SHP77 (cell line): Measurements from ENCODE around the gene RAPGEF4.
A peak's percentile ranks its signal among the peaks of the same experiment; 100 is the strongest.

Experiments
- DNase-seq, 2 experiments: peaks; one replicate each; lab custom pipeline; 2025; lab: John Stamatoyannopoulos, UW

The RAPGEF4 gene

GRCh38 chr2:172826522-172826921 lies 90.9 kb downstream of the RAPGEF4 start:
- DNase-seq = no peak

- no peak for DNase-seq
Observed at GRCh38 chr2:172829229-172829628, 93.6 kb downstream of the RAPGEF4 start.

DNA sequence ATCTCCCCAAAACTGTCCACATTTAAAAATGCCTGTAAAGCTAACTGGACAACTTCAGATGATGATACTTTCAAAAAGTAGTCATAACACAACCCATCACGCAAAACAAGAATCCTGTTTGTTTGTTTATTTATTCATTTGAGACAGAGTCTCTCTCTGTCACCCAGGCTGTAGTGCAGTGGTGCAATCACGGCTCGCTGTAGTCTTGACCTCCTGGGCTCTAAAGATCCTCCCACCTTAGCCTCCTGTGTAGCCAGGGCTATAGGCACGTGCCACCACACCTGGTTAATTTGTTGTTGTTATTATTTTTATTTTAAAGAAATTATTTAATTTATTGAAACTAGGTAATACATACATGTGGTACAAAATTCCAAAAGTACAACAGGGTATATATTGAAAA lies 94.8 kb downstream of the RAPGEF4 start:
- DNase-seq = no peak

DNA sequence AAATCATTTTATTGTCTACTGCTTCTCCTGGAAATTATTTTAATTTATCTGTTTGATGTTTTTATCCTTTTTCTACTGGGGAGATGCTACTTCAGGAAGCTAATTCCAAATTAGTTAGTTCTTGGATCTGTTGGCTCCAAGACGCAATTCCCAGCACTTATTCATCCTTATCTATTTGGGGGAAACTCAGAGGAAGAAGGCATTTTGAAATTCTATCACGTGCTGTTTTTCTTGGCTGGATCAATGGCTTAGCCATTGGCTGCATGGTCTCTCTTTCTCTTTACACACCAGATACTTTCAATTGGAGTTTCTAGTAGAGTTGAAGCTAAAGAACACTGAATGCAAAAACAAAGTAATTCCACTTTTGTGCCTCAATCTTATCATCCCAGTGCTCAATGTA lies 98.3 kb downstream of the RAPGEF4 start:
- DNase-seq = no peak

DNA sequence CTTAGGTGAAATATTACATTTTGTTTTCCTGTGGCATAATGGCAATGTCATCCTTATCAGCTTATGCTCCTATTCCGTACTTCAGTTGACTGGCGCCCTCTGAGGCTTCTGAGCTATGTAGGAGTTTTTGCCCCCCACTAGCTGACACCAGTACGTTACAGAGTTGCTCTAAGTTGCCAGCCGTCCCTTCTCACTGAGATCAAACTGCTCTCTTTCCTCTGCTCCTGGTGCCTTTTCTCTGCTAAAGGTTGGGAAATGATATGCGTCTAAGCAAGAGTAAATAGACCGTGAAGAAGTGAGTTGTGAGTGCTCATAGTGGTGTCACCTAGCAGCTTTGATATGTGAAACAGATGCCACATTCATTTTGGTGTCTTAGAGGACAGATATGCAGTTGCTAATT lies 99.2 kb downstream of the RAPGEF4 start:
- no peak for DNase-seq

- peak; percentile 23 to 25 for DNase-seq
Observed at GRCh38 chr2:172836347-172836821, 100.7 kb downstream of the RAPGEF4 start.

DNA sequence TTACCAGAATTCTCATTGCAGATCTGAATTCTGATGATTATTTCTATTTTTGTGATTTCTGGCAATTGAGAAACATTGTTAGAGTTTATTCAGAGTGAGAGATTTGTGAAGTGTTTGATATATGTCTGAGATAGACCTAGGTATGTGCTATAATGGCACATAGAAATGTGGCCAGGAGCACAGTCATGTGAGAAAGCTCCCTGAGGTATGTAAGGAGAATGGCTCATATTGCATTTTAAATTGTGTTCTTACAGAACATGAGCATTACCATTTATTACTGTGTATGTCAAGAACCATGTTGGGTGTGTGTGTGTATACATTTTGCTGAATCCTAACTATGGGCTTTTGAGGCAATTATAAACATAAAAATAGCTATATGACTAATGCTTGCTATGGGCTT lies 101.2 kb downstream of the RAPGEF4 start:
- DNase-seq = no peak

- no peak for DNase-seq
Observed at GRCh38 chr2:172839446-172839845, 103.8 kb downstream of the RAPGEF4 start.

- DNase-seq = no peak
Observed at GRCh38 chr2:172842511-172843265, 107.0 kb downstream of the RAPGEF4 start.

DNA sequence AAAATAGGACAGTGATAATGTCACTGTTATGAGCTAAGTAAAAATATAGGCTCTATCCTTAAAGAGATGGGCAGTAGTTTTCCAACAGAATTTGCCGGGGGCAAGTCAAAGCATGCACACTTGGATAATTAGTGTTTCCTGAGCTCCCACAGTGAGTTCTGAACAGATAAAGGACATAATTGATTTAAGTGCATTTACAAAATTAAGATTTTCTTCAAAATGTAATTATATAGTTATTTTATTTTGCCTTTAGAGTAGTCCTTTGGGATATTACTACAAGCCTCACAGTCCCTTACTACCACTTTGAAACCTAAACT lies 107.6 kb downstream of the RAPGEF4 start:
- no peak for DNase-seq

DNA sequence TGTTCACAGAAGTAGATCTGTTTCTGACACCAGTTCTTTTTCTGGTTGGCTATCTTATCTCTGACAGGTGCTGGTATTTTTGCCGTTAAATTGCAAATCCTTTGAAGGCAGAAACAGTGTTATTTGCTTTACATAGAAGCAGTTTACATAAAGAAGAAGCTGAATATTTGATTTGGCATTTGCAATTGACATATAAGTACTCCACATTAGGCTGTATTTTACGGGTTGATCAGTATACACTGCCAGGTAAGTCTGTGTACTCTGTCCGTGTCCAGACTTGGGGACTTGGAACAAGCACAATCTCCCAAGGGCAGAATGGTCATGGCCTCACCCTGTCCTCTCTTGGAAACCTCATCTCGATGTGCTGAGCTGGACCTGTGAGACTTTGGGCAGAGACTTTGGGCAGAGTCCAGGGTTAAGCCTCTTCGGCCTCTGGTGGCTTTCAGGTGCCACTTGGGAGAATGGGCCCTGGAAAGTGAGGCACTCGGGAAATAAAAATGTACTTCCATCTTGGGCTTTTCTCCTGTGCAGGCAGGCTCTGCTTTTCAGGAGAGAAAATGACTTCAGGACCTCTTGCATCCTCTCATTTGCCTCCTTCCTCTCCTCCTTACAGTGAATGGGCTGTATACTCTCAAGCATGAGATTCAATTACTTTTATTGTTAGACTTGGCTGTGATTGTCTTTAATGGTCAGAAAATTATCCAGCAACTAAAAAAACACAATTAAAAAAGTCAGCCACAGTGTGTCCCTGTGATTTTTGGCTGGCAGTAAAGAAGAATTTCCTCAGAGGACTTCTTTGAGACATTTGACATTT lies 108.5 kb downstream of the RAPGEF4 start:
- no peak for DNase-seq

DNA sequence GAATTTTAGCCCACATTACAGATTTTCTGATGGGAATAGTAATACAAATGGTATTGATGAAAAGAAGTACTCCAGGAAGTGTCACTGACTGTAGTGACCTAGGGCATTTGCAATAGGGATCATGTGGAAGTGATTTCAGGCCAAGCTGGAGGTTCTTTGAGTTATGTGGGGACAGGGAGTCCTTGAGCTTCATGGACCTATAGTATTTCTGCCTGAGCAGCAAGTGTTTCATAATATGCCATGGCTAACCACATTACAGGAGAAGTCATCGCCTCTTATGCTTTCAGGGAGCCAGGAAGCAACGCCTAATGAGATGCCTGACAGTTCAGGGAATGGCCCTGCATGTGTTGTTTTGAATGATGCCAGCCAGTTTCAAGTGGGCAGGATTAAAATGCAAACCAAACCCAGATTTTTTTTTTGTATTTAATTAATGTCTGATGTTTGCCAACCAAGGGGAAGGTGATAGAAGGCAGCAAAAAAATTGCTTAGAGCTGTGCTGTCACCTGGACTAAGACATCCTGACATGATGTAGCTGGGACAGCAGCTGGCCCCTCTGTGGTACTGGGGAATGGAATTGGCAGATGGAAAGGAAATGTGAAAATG lies 109.5 kb downstream of the RAPGEF4 start:
- DNase-seq = no peak

DNA sequence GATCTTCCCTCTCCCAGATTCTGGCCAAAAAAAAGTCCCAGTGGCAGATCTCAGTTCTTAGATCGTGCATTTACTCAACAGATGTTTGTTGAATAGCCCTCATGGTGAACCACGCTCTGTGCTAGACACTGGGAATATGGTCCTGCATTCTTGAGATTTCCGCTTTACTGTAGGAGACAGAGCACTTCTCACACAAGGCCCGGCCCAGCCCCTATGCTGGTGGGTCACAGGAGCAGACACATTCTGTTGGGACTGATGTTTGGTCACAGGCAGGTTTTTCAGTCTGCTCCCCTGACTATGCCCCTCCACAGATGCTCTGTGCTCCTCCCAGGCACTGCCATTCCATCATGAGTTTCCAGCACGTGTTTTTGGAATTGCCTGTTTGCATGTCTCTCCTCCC lies 110.9 kb downstream of the RAPGEF4 start:
- no peak for DNase-seq

DNA sequence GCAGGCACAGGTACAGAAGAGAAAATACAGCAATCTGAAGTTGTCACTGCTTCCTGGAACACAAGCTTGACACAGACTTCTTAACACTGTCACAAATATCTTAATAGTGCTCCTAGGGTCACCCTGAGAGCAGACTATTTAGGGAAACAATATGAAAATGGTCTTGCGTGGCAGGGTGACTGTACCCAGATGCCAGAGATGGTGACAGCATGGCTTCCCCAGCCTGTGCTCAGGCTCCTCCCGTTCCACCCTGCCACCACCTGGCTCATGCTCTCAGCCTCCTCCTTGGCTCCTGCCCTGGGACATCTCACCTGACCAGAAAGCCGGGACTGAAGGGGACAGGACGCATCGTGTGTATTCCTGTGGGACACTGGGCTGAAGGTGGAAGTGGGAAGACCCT lies 111.5 kb downstream of the RAPGEF4 start:
- no peak for DNase-seq

DNA sequence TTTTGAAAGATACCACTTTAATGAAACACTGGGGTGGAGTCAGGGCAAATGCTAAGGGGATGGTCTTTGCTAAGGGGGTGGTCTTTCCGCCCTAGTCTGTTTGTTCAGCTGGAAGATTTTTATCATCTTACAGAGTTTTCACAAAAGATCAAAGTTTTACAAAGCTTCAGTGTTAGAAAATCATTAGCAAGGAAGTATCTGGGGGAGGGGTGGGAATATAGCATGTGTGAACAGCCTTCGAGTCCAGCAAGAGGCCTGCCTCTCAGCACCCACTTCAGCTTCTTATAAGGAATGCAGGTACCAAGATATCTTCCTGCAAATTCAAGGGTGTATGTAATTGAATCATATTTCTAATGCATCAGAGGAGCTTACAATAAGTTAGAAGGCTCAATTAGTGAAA lies 112.9 kb downstream of the RAPGEF4 start:
- no peak for DNase-seq

GRCh38 chr2:172849519-172850217 lies 114.0 kb downstream of the RAPGEF4 start:
- DNase-seq = no peak

- DNase-seq = no peak
Observed at GRCh38 chr2:172855588-172855987, 119.9 kb downstream of the RAPGEF4 start.

GRCh38 chr2:172856606-172857005 lies 121.0 kb downstream of the RAPGEF4 start:
- no peak for DNase-seq

GRCh38 chr2:172858473-172858745 lies 122.8 kb downstream of the RAPGEF4 start:
- no peak for DNase-seq

DNA sequence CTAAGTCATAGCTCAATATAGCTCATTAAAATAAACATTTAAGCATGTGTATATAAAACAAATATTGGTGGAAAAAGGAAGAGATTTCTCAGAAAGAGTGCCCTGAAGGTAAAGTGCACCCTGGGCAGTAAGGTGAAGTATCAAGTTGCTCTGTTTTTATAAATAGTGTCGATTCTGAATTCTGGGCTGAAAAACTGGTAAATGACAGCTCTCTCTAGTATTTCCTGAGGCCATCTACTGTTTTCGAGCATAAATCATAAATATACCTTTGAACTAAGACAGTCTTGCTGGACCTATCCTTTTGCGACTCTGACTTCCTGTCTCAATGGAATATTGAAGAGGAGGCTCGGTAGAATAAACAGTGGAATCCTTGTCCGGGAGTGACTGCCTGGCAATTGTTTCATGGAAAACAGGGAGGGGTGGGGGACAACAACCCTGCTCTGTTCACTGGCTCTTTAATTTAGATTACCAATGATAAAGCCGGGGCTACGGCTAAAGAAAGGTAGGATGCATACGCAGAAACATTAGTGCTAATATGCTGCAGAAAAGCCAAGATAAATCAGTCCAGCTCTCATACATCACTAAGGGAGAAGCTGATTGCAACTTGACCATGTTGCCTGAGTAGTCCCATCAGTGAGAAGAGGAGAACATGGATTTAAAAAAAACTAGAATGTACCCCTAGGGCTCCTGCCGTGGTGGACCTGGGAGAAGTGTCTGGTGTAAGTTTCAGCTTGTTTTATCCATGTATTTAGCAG lies 124.1 kb downstream of the RAPGEF4 start:
- DNase-seq = peak; percentile 13 to 25

- DNase-seq = no peak
Observed at GRCh38 chr2:172860336-172860707, 124.7 kb downstream of the RAPGEF4 start.

DNA sequence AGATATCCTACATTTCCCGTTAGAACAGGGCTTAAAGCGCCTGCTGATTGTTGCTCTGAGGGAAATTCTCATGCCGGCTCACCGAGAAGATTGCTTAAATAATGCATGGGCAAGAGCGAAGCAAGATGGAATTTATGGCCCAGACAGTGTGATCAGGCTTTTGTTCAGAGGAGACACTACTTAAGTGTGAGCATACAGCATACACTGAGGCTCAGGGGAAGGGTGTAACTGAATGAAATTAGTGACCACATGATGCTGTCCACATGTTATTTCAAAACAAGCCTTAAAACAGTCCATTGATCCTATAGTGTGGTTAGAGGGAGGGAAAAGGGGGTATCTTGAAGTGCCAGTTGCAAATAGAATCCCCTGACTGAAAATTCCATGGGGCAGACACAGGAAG lies 125.5 kb downstream of the RAPGEF4 start:
- DNase-seq = no peak
